ENCODE results near the gene INSC.

INSC gene

DNA sequence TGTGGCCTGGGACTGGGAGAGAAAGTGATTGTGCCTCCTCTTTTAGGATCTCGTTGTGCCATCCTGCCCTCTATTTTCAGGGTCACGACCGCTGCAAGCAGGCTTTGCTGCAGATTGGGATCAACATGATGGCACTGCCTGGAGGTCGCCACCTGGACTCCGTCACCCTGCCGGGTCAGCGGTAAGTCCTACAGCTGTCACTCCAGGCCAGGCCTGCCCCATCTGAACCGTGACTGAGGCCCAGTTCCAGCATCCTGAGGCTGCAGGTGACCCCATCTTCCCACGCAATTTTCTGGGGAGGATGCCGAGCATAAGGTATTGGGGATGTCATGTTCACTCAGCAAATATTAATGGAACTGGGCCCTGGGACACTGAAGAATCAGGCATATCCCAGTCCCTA lies 34.3 kb downstream of the INSC start:
- DNase-seq (ENCODE audit: low spot score) = no peak

DNA sequence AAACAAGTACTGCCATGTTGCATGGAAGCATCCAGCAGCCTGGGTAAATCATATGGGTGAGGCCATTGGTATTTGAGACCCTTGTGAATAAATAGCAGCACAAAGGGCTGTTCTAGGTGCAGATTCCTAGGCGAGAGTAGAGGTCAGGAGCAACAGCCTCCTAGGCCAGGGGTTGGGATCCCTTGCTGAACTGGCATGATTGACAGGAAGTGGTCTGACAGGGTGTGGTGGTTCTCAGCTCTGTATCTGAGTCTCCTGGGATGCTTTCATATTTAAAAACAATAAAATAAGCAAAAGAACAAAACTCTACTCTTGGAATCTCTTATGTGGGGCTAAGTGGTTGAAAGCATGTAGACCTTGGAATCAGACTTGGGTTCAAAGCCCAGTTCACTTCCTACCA lies 35.8 kb downstream of the INSC start:
- DNase-seq (ENCODE audit: low spot score) = no peak

DNA sequence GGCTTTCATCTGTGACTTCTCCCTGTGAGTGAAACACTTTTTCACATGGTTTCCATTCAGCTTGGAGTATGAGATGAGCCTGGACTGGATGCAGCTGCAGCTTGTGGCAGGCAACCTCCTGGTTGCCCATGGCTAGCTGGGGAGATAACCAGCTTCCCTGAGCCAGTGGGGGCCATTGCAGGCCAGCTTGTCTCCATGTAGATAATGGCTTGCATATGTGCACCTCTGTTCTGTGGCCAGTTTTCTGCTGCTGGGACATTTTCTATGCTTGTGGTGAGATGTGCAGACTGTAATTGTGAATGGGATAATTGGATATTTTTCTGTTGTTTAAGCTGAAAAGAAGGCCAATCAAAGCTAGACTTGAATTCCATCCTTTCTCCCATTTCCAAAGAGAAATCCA lies 38.5 kb downstream of the INSC start:
- no peak for DNase-seq (ENCODE audit: low spot score)

DNA sequence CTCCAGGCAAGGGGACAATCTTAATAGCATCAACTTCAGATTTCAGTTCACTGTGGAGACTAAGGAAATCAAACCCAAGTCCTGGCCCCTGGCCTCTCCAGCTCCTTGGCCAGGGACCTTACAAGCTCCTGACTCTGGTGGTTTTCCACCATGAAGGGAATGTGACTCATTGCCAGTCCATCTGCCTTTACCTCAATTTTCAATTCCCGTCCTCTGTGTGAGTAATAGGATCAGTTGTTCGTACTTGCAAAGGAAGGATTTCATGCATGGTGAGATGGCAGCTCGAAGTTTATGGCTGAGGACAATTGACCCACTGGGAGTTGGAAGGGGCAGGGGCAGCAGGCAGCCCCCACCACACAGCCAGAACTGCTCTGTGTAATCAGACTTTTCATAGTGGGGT lies 42.5 kb downstream of the INSC start:
- DNase-seq (ENCODE audit: low spot score) = no peak

DNA sequence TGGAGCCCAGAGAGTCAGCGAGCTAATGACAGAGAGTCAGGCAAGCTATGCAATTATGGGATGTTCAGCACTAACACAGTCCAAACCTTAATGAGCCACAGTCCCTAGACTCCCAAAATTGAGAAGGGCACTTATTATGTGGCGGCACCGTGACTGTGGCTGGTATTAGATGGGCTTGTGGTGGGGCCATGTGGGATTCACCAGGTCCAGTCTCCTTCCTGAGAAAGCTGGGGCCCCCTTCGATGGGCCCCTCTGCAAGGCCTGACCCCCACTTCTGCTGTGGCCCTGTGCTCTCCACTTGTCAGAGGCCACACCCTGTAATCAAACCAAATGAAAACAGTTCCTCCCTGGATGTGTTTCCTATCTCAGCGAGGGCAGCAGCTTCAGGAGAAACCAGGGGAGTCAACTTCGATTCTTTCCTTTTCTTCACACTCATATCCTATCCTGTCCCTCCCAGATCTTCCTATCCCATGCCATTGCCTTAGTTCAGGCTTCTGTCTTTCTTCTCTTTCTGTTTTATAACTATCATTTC lies 42.9 kb downstream of the INSC start:
- no peak for DNase-seq (ENCODE audit: low spot score)

DNA sequence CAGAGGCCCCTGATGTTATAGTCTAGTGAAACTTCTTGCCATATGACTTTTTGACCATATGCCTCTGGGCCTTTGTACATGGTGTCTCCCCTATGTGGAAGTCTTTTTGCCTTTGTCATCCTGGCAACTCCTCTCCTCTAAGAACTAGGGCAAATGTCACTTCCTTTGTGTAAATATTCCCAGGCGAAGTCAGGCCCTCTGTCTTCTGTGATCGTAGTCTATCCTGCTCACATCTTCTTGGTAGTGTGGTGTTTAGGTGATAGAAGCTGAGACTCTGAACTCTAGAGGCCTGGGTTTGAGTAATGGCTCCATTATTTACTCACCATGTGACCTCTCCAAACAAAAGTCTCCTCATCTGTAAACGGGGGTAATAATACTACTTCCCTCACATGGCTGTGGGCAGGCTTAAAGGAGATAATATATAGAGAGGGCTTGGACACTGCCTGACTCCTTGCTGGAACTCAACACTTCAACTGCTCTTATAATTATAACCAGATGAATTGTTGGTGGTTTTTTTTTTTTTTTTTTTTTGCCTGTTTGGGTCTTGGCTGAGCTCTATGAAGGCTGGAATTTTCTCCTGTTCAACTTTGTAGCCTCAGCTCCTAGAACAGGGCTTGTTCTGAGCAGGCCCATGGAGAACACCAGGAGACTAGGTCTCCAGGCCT lies 43.8 kb downstream of the INSC start:
- no peak for DNase-seq (ENCODE audit: low spot score)

DNA sequence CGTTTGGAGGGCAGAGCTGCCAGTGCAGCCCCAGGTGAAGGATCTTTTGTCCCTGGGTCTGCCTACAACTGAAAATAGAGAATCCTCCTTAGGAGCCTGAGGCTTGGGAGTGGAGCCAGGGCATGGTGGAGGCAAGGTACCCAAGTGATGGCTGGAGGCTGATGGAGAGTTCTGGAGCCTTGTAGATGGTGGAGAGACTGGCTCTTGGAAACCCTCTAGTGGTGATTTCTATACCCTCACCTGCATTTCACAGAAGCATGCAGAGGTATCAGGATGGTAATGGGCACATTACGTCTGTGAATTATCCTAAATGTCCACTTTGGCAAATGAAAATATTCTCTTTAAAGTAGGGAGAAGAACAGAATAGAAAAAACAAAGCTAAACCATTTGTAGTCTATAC lies 44.4 kb downstream of the INSC start:
- peak; percentile 51 for DNase-seq (ENCODE audit: low spot score)

DNA sequence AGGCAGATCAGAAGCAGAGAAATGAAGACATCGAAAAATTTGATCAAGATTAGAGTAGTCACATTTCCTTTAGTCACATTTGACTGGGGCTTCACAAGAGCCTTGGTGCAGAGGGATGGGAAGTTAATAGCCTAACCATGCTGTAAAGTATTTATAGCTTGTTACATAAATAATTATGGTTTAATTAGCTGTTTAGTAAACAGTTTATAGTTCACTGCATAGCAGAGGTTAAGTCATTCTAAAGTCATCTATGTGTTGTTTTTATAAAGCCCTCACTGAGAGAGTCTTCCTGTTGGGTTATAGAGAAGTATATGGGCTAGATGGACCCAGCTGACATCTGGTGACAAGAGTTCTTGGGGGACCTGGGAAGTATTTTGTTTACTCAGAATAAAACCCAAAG lies 47.1 kb downstream of the INSC start:
- no peak for DNase-seq (ENCODE audit: low spot score)

DNA sequence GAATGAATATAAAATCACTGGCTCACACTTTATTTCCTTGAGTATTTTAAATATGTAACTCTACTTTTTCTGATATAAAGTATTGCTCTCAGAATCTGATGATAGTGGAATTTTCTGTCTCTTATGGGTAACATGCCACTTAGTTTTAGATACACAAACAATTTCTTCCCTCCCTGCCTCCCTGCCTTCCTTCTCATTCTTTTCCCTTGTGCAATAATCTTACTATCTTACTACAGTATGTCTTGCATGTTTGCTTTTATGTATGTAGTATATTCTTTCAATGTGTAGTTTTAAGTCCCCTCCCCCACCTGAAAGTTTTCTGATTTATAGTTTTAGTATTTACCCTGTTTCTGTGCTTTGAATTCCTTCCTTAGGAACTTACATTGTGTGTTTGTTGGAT lies 48.4 kb downstream of the INSC start:
- no peak for DNase-seq (ENCODE audit: low spot score)

DNA sequence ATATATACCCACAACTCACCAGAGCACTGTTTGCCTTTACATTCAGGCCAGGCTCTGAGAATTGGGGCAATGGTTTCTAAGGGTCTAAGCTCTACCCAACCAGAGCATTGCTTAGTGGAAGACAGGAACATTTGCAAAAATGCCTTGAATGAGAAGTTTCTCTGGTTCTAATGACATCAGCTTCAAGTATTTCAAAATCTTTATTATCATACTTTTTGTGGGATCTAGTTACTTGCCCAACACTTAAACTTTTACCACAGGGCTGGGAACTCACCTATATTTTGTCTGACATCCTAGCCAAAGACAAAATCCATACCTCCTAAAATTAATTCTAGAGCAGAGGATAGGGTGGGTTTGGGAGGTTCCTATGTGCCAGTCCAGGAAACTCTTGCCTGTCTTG lies 51.5 kb downstream of the INSC start:
- DNase-seq (ENCODE audit: low spot score) = no peak

DNA sequence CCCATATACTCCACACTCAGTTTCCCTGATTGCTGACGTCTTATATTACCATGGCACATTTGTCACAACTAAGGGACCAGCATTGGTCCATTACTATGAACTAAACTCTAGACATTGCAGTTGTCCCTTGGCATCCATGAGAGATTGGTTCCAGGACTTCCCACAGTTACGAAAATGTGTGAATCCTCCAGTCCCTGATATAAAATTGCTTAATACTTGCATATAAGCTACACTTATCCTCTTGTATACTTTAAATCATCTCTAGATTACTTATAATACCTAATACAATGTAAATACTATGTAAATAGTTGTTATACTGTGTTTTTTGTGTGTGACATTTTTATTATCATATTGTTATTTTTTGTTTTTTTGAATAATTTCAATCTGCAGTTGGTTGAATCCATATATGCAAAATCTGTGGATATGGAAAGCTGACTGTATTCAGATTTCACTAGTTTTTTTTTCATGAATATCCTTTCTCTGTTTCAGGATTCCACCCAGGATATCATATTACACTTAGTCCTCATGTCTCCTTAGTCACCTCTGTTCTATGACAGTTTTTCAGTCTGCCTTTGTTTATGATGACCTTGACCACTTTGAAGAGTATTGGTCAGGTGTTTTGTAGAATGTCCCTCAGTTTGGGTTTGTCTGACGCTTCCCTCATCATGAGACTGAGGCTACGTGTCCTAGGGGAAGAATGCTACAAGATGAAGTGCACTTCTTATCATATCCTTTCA lies 55.3 kb downstream of the INSC start:
- DNase-seq (ENCODE audit: low spot score) = no peak

DNA sequence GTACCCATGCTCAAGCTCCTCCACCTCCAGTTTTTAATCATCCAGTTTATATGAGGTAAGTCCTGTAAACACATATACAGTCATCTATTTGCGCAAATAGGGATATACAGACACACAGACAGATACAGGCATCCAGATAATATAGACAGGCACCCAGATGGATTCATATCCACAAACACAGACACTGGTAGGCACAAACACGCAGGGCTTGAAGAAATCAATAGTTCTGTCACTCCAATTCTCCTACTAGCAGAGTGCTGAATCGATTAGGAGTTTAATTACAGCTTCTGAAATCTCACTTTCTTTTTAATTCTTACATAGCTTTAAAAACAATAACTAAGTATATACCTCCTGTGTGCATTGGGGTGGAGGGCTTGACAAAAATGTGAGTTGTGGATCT lies 56.0 kb downstream of the INSC start:
- DNase-seq (ENCODE audit: low spot score) = no peak

DNA sequence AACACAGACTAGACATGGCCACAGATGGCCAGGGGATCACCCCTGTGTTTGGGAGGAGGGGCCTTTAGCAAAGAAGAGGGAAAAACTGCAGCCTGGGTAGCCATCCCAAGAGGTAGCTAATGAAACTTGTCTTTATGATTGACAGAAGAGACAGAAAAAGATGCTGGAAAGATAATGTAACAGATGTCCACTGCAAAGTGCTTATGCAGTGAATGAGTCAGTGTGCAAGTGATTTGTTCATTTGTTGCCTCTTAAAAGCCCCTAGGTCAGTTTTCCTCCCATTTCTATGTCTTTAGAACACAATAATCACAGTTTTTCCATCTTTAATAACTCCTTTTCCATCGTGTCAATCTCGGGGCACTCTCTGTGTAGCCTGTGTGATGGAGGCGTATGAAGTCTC lies 57.2 kb downstream of the INSC start:
- no peak for DNase-seq (ENCODE audit: low spot score)

DNA sequence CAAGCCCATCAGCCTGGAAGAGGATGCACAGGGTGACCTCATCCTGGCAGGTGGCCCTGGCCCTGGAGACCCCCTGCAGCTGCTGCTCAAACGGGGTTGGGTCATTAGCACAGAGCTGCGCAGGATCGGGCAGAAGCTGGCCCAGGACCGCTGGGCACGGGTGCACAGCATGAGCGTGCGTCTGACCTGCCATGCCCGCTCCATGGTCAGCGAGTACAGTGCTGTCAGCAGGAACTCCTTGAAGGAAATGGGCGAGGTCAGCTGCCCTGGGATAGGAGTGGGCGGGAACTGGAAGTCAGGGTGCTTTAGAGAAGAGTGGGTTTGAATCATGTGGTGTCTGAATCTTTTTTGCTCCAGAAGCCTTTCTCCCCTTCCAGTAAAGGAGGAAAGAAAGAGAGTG lies 61.1 kb downstream of the INSC start:
- DNase-seq (ENCODE audit: low spot score) = no peak

DNA sequence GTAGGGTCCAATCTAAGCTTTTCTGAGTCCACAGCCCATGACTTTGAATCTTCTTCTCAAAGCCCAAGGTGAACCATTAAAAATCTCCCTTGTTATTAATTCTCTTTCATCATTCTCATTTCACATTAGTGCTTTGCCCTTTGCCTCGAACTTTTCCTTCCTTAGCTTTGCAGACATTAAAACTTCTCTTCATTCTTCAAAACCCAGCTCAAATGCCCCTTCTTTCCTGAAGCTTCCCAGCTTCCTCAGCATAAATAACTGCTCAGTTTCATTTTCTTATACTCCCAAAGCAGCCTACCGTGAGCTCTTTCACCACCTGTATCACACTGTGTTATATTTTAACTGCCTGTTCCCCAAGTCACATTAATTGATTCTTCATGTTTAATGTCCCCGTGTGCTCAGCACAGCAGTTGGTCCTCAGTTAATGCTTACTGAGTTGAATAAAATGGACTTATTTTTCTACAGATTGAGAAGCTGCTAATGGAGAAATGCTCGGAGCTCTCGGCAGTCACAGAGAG lies 62.0 kb downstream of the INSC start:
- no peak for DNase-seq (ENCODE audit: low spot score)

DNA sequence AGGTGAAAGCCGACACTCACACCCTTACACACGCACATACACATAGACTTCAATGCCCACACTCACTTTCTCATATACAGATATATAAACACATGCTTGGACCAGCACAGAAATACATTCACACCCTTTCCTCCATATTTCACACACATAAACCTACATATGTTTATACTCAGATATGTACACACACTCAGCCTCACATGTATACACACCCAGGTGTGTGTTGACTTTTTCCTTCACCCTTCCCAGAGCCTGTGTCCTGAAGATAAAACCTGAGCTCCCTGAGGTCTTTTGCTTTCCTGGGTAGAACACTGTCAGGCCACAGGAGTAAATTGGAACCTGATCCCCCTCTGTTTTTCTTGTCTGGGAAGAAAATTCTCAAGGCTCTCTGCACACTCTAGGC lies 62.8 kb downstream of the INSC start:
- DNase-seq (ENCODE audit: low spot score) = no peak

DNA sequence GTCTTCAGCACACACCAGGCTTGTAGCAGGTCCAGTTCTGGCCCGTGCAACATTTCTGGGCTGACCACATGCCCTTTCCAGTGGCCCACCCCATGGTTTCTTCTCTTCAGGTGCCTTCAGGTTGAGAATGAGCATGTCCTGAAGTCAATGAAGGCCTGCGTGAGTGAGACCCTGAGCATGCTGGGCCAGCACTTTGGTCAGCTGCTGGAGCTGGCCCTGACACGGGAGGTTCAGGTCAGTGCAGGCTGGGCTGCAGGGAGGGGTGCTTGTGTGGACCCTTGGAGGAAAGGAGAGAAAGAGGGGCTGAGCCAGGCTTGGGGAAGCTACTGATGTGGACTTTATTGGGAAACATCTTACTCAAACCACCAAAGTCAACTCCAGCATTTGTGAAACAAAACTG lies 63.5 kb downstream of the INSC start:
- DNase-seq (ENCODE audit: low spot score) = no peak

DNA sequence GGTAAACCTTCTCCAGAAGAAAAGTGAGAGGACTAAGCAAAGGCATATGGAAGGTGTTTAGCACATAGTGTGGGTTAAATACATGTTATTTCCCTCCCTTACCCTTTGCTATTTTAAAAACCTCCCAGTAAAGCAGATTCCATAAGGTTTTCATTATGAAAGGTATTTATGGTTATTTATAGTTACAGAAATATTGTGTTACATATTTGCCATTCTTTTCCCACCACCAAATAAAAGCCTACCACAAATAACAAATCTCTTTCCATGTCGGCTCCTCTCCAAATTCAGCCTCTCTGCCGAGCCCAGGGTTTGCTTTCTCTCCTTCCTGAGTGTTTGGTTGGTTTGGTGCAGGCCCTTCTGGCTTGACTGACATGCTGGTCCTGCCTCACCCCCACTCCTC lies 64.4 kb downstream of the INSC start:
- DNase-seq (ENCODE audit: low spot score) = no peak

DNA sequence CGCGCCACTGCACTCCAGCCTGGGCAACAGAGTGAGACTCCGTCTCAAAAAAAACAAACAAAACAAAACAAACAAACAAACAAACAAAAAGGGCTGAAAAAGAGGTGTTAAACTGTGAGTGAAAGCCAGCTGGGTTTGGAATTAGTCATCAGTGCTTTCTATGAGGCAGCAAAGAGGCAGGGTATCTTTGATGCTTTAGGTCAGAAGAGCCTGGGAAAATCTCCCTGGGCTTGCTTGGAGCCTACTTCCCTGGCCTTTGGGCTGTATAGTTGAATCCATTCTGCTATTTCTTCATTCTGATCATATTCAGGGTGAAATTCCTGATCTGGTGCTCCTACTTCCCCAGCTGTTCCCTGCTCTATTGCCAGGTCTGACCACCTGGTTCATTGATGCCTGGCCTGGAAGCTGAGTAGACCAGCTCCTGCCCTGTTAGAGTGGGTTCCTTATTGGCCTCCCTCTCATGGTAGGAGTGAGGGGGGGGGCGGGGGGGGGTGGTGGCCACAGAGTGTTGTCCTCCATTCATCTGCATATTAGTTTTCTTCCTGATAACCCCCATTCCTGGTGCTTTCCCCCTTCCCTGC lies 65.6 kb downstream of the INSC start:
- DNase-seq (ENCODE audit: low spot score) = no peak

DNA sequence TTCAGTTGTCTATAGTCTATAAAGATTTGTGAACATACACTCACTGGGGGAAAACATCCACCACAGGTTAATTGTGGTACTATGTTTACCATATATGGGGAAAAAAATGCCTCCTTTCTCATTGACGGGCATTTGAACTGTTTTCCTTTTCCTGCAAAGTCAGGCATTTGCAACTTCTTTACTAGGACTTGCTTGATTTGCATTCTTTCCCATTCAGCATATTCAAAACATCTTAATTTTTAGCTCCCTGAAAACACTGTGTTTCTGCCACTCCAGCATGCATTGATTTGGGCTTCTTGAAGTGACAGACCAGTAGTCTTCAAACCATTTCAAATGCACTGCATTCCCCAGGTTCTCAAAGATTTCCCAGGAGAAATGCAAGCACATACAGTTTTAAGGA lies 67.6 kb downstream of the INSC start:
- no peak for DNase-seq (ENCODE audit: low spot score)

DNA sequence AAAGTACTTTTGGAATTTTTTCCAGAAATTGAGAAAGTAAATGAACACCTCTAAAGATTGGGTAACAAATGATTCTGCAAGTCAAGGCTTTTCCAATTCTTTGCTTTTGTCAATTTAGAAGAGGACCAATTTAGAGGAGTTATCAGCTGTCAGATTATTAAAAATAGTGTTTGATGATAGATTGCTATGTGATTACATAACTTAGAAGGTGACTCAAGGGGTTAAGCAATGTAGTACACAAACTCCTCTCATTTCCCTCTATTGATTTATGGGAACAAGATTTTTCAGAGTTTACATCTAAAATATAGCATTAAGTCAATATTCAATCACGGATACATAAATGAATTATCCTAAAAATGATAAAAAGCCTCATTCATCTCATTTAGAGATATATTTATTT lies 70.3 kb downstream of the INSC start:
- no peak for DNase-seq (ENCODE audit: low spot score)

DNA sequence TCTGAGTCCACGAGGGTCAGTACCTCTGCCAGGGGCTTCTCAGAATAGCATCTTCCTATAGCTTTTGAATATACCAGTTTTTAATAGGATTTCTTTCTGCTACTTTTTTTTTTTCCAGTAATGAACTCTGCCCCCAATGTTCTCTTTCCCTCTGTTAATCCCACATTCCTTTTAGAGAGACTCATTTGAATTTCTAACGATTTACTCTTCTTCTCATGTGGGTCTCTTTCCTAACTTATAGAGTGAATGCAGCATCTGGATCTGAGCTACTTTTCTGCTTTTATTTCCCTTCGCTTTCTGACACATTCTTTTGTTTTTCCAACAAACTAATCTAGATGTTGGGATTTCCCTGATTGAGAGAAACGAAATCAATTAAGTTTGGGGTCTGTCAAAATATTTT lies 71.4 kb downstream of the INSC start:
- no peak for DNase-seq (ENCODE audit: low spot score)

DNA sequence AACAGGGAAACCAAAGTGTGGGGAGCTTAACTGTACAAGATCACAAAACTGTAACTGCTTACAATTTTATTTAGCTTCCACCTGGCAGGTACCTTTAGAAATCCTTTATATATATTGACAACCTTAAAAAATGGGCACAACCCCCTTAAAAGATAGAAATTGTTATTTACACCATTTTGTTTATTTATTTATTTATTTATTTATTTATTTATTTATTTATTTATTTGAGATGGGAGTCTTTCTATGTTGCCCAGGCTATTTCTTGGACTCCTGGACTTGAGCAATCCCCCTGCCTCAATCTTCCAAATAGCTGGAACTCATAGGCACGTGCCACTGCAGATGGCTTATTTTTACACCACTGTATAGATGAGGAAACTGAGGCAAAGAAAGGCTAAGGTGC lies 74.5 kb downstream of the INSC start:
- DNase-seq (ENCODE audit: low spot score) = no peak
